Heart right ventricle (tissue), 16 donors: ENCODE results near the gene LRCH1. TPM values are rescaled to one million over a fixed set of nuclear protein-coding genes. Genes with fewer than 3 reads are reported as not detected.

ENCODE experiments used
- ATAC-seq, 8 donors: fragments of 200-7000 bp; cut with Tn5 transposase; one replicate each; pipeline ENCODE4 v1.9.1; 2020; ENCODE audit warnings: mild to moderate bottlenecking in 8 of 8, moderate library complexity in 8 of 8, moderate number of reproducible peaks in 1 of 8
- DNase-seq, 2 donors: peaks; one replicate each; pipeline ENCODE4 v3.0.0-alpha.2; 2020
- H3K27ac ChIP-seq, 10 donors: fragments of 200-600 bp; sonication (generic) in 2 of 10; one replicate each; pipeline versions ENCODE4 v1.5.0 to v1.8.0; 2020 to 2022; ENCODE audit warnings: mild to moderate bottlenecking in 3 of 10
- H3K27me3 ChIP-seq, 7 donors: fragments of 200-600 bp; one replicate each; pipeline ENCODE4 v1.8.0; 2021 to 2022; ENCODE audit warnings: mild to moderate bottlenecking in 2 of 7
- H3K36me3 ChIP-seq, 9 donors: fragments of 200-600 bp; sonication (generic) in 1 of 9; one replicate each; pipeline versions ENCODE4 v1.5.0 to v1.8.0; 2020 to 2022; ENCODE audit warnings: mild to moderate bottlenecking in 2 of 9
- H3K4me1 ChIP-seq, 9 donors: fragments of 200-600 bp; sonication (generic) in 1 of 9; one replicate each; pipeline versions ENCODE4 v1.5.0 to v1.8.0; 2020 to 2022; ENCODE audit warnings: mild to moderate bottlenecking in 4 of 9
- H3K4me3 ChIP-seq, 10 donors: fragments of 200-600 bp; sonication (generic) in 2 of 10; one replicate each; pipeline versions ENCODE4 v1.5.0 to v1.8.0; 2020 to 2022; ENCODE audit warnings: mild to moderate bottlenecking in 7 of 10, moderate library complexity in 2 of 10
- H3K9me3 ChIP-seq, 11 donors: fragments of 200-600 bp in 10 of 11; sonication (generic) in 2 of 11; one replicate each; pipeline versions ENCODE4 v1.5.0 to v1.8.0; 2013 to 2022; ENCODE audit warnings: mild to moderate bottlenecking in 2 of 11, control low read depth in 1 of 11, moderate library complexity in 1 of 11
- WGBS, 2 donors: extraction: QIAGEN DNeasy Blood & Tissue Kit; methylation state at CpG; one replicate each; pipeline ENCODE4 v1.1.7; 2013; ENCODE audit warnings: inconsistent platforms in 1 of 2; 5-methylcytosine and 5-hydroxymethylcytosine counted together
- intact Hi-C, 10 donors: fragments of 100-400 bp; cut with DNase I; formaldehyde crosslinking; loops; one replicate each; pipeline versions ENCODE4 v1.11.1 to v1.14.2; 2022
- polyA plus RNA-seq, 2 donors: library from polyadenylated mRNA; stranded (reverse); fragments of 200-250 nt; gene quantifications; one replicate each; pipeline ENCODE4 v1.2.3, GENCODE V29; 2013
- total RNA-seq, 10 donors: library from RNA; stranded (reverse); fragmentation: NEBNext Ultra II Directional in 3 of 10; extraction: Animal tissue kit (Norgen Biotek cat#: 25700) in 3 of 10; gene quantifications; one replicate each; pipeline versions ENCODE4 v1.2.1 to v1.2.4, GENCODE V29; 2021 to 2023
- TF ChIP-seq, protein P1 (sequence below), 9 donors: fragments of 200-600 bp; sonication (generic) in 2 of 9; IDR thresholded peaks; one replicate each; pipeline versions ENCODE4 v1.5.0 to v1.8.0; 2021 to 2022; ENCODE audit warnings: antibody characterized with exemption in 9 of 9, mild to moderate bottlenecking in 5 of 9, moderate library complexity in 1 of 9
- donor health status: Arrhythmogenic right ventricular cardiomyopathy.
- donor health status: ischemic (EF 13 %, LVEDD 7.1; RV severe dilation, severe dysfunction).
- donor health status: healthy with polysubstance abuse.
- donor health status: DM: no; HTN: yes; CAD: no.
- donor health status: DM: no; HTN: no; CAD: no.
- donor health status: ischemic (EF 25% LVEDD 6.9; RV normal size, moderate dysfunction).
- donor health status: ischemic (EF 25% LVEDD 5.7; RV mildly dilated, moderate dysfunction).
- donor health status: healthy.
- donor health status: DM: yes; HTN: yes; CAD: no.
- donor health status: Ischemic cardiomyopathy.
- donor health status: ischemic (EF 35%, LVEDD 5.7; RV mildly dilated, moderate dysfunction).
- donor health status: nonischemic (EF 11% LVEDD 7.7; RV severe dilation, severe dysfunction).
- donor health status: DM: yes; HTN: yes; CAD: no.
- donor health status: PGD.
- donor health status: ischemic (EF 29% LVEDD 5.4; RV normal size, mild dysfunction).
- donor health status: nonischemic (EF 23%, LVEDD 6.1; RV moderate dilation, normal function).

The LRCH1 gene
- total and polyA plus RNA-seq, 12 donors = 4.1 to 20.3 (median 13.1) TPM

DNA sequence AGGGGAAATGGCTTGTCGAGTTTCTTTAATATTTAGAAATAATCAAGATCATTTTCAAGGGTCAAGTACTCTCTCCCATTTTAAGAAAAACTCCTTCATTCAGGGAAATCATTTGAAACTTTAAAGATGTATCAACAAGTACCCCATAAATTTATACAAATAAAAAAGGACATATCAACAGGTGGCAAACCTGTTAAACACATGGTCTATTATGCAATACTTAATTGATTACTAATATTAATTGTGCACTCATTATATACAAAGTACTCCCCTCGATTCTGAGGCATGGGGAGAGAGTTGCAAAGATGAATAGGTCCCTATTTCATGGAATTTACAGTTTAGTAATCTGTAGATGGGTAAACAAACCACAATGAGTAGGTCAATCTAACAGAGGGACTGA, 2.1 kb upstream of the LRCH1 start:
- TF ChIP-seq, protein P1, sequence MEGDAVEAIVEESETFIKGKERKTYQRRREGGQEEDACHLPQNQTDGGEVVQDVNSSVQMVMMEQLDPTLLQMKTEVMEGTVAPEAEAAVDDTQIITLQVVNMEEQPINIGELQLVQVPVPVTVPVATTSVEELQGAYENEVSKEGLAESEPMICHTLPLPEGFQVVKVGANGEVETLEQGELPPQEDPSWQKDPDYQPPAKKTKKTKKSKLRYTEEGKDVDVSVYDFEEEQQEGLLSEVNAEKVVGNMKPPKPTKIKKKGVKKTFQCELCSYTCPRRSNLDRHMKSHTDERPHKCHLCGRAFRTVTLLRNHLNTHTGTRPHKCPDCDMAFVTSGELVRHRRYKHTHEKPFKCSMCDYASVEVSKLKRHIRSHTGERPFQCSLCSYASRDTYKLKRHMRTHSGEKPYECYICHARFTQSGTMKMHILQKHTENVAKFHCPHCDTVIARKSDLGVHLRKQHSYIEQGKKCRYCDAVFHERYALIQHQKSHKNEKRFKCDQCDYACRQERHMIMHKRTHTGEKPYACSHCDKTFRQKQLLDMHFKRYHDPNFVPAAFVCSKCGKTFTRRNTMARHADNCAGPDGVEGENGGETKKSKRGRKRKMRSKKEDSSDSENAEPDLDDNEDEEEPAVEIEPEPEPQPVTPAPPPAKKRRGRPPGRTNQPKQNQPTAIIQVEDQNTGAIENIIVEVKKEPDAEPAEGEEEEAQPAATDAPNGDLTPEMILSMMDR (IDR thresholded peaks at IDR 0.05) = no peak
- no peak for DNase-seq
- Histone ChIP-seq H3K9me3 (no peaks in the 10 kb centered on the region), H3K4me1 (peaks cover 0 to 34% (median 29%) of the 10 kb centered on the region in 9 donors), H3K36me3 (no peaks in the 10 kb centered on the region), H3K27me3 (no peaks in the 10 kb centered on the region), H3K27ac (no peak overlapping the region), H3K4me3 (no peak overlapping the region)
- 85 to 93% methylated on average over 2 of the region's 2 CpGs for WGBS, 2 donors
- no peak for ATAC-seq
- intact Hi-C loops = loop anchor here (1.0 to 10.0 kb wide), 13 partner anchors 46 to 171 kb away; no protein-coding TSS in a partner anchor

DNA sequence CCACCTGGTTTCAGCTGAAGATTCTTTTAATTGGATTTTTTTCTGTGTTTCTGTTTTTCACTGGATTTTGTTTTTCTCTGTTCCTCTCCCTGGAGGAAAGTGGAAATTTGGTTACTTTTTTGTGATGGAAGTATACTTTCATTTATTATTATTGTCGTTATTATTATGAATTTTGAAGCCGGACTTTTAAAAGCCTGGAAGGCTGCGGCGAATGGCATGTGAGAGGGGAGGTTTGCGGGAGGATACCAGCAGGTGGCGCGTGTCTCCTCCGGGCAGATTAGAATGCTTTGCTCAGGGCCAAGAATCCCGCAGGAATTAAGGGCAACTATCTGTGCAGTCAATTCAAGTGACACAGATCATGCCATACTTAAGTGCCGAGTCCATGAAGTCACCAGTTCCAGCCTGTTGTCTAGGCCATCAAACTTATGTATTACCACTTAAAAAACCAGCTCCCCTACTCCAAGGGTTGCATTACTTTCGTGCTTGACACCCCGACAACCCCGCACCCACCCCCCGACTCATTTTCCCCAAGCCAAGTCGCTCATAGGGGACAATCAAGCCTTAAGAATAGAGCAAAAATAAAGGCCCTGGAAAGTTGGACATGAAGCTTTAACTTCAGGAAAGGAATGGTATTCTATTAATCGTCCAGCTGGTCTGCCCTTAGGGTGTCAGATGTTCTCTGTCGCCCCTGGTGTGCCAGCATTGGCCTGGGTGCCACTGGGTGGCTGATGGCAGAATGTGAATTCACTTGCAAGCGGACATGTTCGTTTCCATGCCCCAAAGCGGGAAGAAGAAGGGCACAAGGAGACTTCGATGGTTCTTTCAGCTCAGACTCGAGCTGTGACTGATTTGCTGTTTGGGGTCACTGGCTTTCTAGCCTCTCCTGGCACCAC, 1.3 kb upstream of the LRCH1 start:
- intact Hi-C loops = loop anchor here (1.0 to 10.0 kb wide), 14 partner anchors 46 to 171 kb away; no protein-coding TSS in a partner anchor
- 37 to 38% methylated on average over 22 of the region's 22 CpGs for WGBS, 2 donors
- Histone ChIP-seq H3K27ac (peak overlapping the region in 5 of 10 donors; percentile 90 to 98 (median 92)), H3K9me3 (no peaks in the 10 kb centered on the region), H3K4me1 (peaks cover 0 to 38% (median 29%) of the 10 kb centered on the region in 9 donors), H3K36me3 (no peaks in the 10 kb centered on the region), H3K4me3 (peak overlapping the region in 9 of 10 donors; percentile 73 to 100 (median 94)), H3K27me3 (no peaks in the 10 kb centered on the region)
- ATAC-seq (peak; percentile 29 to 66 (median 50)), DNase-seq (peak; percentile 85 to 86)
- TF ChIP-seq, protein P1 (IDR thresholded peaks at IDR 0.05) = peak; percentile 71 to 94 (median 89)

DNA sequence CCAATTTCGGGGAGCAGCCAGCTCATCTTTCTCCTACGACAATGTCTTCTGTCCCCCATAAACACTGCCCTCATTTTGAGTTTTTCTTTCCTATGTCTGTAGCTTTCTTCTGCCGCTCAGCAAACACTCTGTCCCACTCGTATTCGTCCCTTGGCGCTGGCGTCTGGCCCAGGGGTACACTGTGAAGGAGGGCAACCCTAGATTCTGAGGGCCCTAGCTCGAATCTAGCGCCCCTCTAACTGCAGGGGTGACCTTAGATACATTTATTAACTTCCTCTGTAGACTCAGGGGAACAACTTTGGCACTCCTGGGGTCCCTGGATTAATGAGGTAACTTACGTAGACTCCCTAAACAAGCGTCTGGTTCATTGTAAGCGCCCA, 677 bp upstream of the LRCH1 start:
- no peaks in the 10 kb centered on the region for H3K36me3 ChIP-seq
- H3K27ac ChIP-seq = peak overlapping the region; percentile 90 to 98 (median 92)
- DNase-seq (peak in 1 of 2 donors; percentile 24), ATAC-seq (peak in 1 of 8 donors; percentile 1)
- peaks cover 0 to 41% (median 29%) of the 10 kb centered on the region in 9 donors for H3K4me1 ChIP-seq
- 27 to 32% methylated on average over 12 of the region's 12 CpGs for WGBS, 2 donors
- H3K9me3 ChIP-seq = no peaks in the 10 kb centered on the region
- H3K4me3 ChIP-seq = peak overlapping the region; percentile 73 to 100 (median 94)
- TF ChIP-seq, protein P1 (IDR thresholded peaks at IDR 0.05) = no peak
- intact Hi-C loops = loop anchor here (2.0 to 10.0 kb wide), 13 partner anchors 45 to 171 kb away; no protein-coding TSS in a partner anchor
- no peaks in the 10 kb centered on the region for H3K27me3 ChIP-seq

DNA sequence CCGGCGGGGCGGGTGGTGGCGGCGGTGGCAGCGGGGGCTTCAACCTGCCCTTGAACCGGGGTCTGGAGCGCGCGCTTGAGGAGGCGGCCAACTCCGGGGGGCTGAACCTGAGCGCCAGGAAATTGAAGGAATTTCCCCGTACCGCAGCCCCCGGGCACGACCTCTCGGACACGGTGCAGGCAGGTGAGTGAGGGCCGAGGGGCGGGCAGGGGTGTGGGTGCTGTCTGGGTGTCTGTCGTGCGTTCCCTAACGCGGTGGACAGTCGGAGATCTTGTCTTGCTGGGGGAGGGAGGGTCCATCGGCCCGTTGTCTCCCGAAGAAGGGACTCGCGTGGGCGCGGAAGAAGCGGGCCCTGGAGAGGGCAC, 533 bp downstream of the LRCH1 start:
- no peaks in the 10 kb centered on the region for H3K27me3 ChIP-seq
- TF ChIP-seq, protein P1 (IDR thresholded peaks at IDR 0.05) = no peak
- H3K4me1 ChIP-seq = peaks cover 0 to 46% (median 31%) of the 10 kb centered on the region in 9 donors
- WGBS, 2 donors = 0% methylated on average over 34 of the region's 34 CpGs
- peak overlapping the region; percentile 90 to 98 (median 92) for H3K27ac ChIP-seq
- peak overlapping the region; percentile 73 to 100 (median 94) for H3K4me3 ChIP-seq
- DNase-seq (no peak), ATAC-seq (peak; percentile 0 to 54 (median 6))
- no peaks in the 10 kb centered on the region for H3K36me3 ChIP-seq
- intact Hi-C loops = loop anchor here (2.0 to 10.0 kb wide), 13 partner anchors 44 to 169 kb away; no protein-coding TSS in a partner anchor
- no peaks in the 10 kb centered on the region for H3K9me3 ChIP-seq
